WERI-Rb-1 (cell line): ENCODE data around the gene WFDC9.
A peak's percentile ranks its signal among the peaks of the same experiment; 100 is the strongest.

Experiments
- DNase-seq: peaks from one replicate; pipeline ENCODE4 v3.0.0-alpha.2; 2020
- H3K27ac ChIP-seq: fragments of 250-450 bp; sonication (Bioruptor Pico); 2 replicates; pipeline ENCODE4 v1.5.1; 2020; ENCODE audit warnings: mild to moderate bottlenecking, moderate library complexity
- H3K27me3 ChIP-seq: fragments of 250-450 bp; sonication (Bioruptor Pico); 2 replicates; pipeline ENCODE4 v1.5.1; 2021; ENCODE audit warnings: mild to moderate bottlenecking, low read depth, moderate library complexity; ENCODE audit not compliant: insufficient read depth, severe bottlenecking
- H3K36me3 ChIP-seq: fragments of 250-450 bp; sonication (Bioruptor Pico); 2 replicates; pipeline ENCODE4 v1.5.1; 2020; ENCODE audit warnings: mild to moderate bottlenecking, moderate library complexity
- H3K4me3 ChIP-seq: 2 replicates; pipeline ENCODE4 v1.5.1; 2011; ENCODE audit warnings: low read depth, mild to moderate bottlenecking, control low read depth, low read length
- H3K9me3 ChIP-seq: fragments of 250-450 bp; sonication (Bioruptor Pico); 2 replicates; pipeline ENCODE4 v1.5.1; 2021; ENCODE audit warnings: mild to moderate bottlenecking, moderate library complexity; ENCODE audit not compliant: severe bottlenecking
- TF ChIP-seq, protein P1 (sequence below): IDR thresholded peaks from 2 replicates; pipeline ENCODE4 v1.5.1; 2011; ENCODE audit warnings: low read depth, mild to moderate bottlenecking, control low read depth, inconsistent platforms, low read length

Gene WFDC9

DNA sequence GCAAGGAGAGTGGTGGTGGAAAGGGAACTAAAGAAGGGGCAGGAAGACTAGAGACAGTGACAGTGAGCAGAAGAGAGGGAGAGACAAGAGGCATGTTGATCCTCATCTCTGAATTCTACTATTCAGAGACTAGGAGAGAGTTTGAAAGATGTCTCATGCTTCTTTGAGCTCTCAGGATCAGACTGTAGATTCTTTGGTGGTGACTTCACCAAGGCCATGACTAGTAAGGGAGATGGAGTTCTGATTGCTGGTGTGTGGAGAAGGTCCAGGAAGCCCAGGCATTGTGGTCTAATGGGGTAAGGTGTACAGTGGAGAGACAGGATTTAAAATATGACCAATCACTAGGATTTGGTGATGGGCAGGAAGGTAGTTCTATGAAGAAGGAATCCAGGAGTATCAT lies 713 bp downstream of the WFDC9 start:
- Histone ChIP-seq H3K9me3 (no peaks in the 10 kb centered on the region), H3K4me3 (no peak overlapping the region), H3K36me3 (no peaks in the 10 kb centered on the region), H3K27ac (no peak overlapping the region), H3K27me3 (no peaks in the 10 kb centered on the region)
- TF ChIP-seq, protein P1, sequence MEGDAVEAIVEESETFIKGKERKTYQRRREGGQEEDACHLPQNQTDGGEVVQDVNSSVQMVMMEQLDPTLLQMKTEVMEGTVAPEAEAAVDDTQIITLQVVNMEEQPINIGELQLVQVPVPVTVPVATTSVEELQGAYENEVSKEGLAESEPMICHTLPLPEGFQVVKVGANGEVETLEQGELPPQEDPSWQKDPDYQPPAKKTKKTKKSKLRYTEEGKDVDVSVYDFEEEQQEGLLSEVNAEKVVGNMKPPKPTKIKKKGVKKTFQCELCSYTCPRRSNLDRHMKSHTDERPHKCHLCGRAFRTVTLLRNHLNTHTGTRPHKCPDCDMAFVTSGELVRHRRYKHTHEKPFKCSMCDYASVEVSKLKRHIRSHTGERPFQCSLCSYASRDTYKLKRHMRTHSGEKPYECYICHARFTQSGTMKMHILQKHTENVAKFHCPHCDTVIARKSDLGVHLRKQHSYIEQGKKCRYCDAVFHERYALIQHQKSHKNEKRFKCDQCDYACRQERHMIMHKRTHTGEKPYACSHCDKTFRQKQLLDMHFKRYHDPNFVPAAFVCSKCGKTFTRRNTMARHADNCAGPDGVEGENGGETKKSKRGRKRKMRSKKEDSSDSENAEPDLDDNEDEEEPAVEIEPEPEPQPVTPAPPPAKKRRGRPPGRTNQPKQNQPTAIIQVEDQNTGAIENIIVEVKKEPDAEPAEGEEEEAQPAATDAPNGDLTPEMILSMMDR: no peak
- DNase-seq: no peak

DNA sequence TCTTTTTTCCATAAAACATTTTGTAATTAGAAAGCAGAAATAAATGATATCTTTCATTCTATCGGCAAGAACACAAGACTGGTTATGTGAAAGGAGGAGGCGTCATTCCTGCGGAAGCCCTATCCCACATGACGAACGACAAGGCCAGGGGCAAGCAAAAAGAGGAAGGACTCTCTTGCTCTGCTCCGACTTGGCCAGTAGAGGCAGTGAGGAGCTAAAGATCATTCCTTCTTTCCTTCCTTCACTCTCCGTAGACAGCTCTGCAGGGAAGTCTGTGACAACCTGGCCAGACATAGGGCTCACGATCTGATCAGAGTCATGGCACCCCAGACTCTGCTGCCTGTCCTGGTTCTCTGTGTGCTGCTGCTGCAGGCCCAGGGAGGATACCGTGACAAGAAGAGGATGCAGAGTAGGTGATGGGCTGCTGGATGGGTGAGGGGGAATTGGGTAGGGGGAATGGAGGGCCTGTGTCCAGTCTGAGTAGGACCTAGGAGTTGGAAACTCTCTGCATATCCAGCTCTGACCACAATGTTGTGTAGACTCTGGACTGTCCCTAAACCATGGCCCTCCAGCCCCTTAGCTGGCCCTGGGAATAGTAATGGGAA lies 1.5 kb downstream of the WFDC9 start, which contains the start of gene WFDC10A:
TSS of gene WFDC10A (plus strand) at position 244 of the 605 bp plus-strand sequence. CDS start at position 319, 75 bp downstream.
- Histone ChIP-seq H3K9me3 (no peaks in the 10 kb centered on the region), H3K27ac (no peak within 1 kb of the TSS), H3K36me3 (no peaks in the 10 kb centered on the region), H3K27me3 (no peaks in the 10 kb centered on the region), H3K4me3 (no peak within 1 kb of the TSS)
- DNase-seq: peak; percentile 65
- TF ChIP-seq, protein P1: peak; percentile 90

DNA sequence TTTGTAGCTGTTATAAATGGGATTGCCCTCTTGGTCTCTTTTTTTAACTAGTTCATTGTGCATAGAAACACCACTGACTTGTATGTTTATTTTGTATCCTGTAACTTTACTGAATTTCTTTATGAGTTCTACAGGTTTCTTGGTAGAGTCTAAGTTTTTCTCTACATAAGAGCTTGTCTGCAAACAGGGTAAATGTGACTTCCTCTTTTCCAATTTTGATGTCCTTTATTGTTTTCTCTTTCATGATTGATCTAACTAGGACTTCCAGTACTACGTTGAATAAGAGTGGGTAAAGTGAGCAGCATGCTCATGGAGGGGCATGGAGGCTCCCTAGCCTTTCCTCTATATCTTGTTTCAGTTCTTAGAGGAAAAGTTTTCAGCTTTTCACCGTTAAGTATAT lies 4.5 kb downstream of the WFDC9 start:
- Histone ChIP-seq H3K27me3 (no peaks in the 10 kb centered on the region), H3K9me3 (no peaks in the 10 kb centered on the region), H3K27ac (no peak overlapping the region), H3K4me3 (no peak overlapping the region), H3K36me3 (no peaks in the 10 kb centered on the region)
- no peak for DNase-seq
- TF ChIP-seq, protein P1: no peak

DNA sequence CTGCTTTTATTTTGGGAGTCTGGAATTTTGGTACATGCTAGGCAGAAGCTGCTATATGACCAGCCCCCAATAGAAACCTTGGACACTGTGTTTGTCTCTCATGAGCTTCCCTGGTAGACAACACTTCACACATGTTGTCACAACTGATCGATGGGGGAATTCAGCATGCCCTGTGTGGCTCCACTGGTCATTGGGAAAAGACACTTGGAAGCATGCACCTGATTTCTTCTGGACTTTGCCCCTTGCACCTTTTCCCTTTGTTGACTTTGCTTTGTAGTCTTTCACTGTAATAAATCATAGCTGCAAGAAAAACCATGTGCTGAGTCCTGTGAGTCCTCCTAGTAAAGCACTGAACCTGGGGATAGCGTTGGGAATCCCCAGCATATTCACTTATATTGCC lies 9.5 kb downstream of the WFDC9 start:
- DNase-seq: no peak
- Histone ChIP-seq H3K4me3 (no peak overlapping the region), H3K27ac (no peak overlapping the region), H3K27me3 (no peaks in the 10 kb centered on the region), H3K36me3 (no peaks in the 10 kb centered on the region), H3K9me3 (no peaks in the 10 kb centered on the region)
- TF ChIP-seq, protein P1: no peak

DNA sequence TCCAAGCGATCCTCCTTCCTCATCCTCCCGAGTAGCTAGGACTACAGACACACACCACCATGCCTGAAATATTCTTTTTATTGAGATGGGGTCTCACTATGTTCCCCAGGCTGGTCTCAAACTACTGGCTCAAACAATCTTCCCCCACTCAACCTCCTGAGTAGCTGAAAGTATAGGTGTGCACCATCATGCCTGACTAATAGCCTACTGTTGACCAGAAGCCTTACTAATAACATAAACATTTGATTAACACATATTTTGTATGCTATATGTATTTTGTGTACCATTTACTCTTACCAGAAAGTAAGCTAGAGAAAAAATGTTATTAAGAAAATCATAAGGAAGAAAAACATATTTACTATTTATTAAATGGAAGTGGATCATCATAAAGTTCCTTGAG lies 13.5 kb downstream of the WFDC9 start:
- TF ChIP-seq, protein P1: no peak

DNA sequence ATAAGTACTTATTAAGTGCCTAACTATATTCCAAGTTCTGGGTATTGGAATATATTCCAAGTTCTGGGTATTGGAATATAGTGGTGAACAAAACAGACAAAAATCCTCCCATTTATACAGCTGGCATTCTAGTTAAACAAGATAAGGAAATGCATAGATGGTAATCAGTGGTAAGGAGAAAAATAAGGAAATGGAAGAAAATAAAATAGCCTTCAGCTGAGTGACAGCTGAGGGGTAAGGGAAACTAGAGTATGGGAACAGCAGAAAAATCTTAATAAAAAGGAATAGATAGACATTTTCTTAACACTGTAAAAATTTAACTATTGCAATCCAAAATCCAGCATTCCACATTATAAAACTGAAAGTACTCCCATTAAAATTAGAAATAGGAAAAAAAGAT lies 18.8 kb downstream of the WFDC9 start:
- H3K27me3 ChIP-seq: no peaks in the 10 kb centered on the region
- no peaks in the 10 kb centered on the region for H3K9me3 ChIP-seq
- H3K27ac ChIP-seq: no peak overlapping the region
- TF ChIP-seq, protein P1: no peak
- no peaks in the 10 kb centered on the region for H3K36me3 ChIP-seq
- no peak for DNase-seq
- H3K4me3 ChIP-seq: no peak overlapping the region

More for the DNA sequence above, 13.5 kb downstream of the WFDC9 start:
- no peak overlapping the region for H3K4me3 ChIP-seq
- DNase-seq: no peak
- H3K27ac ChIP-seq: no peak overlapping the region
- H3K9me3 ChIP-seq: no peaks in the 10 kb centered on the region
- H3K27me3 ChIP-seq: no peaks in the 10 kb centered on the region
- no peaks in the 10 kb centered on the region for H3K36me3 ChIP-seq
